CD4-positive, alpha-beta T cell (primary cell): ENCODE data around the gene USP17L21. TPM values are rescaled to one million over a fixed set of nuclear protein-coding genes. Genes with fewer than 3 reads are reported as not detected.
"Not testable (repeated sequence)": the region's sequence is repeated elsewhere in the genome, so short reads cannot be mapped to it uniquely, and the experiment has no call there.

ENCODE experiments used
- ATAC-seq: fragments of 200-7000 bp; cut with Tn5 transposase; one replicate; pipeline ENCODE4 v1.10.0; 2022; ENCODE audit warnings: mild to moderate bottlenecking; ENCODE audit not compliant: poor library complexity
- CTCF ChIA-PET: fragments of 350-600 bp; sonication (Branson Sonifier 250); formaldehyde crosslinking; loops from one replicate; lab custom pipeline; 2021; ENCODE audit warnings: antibody characterized with exemption, inconsistent platforms; lab: Charles Lee
- POLR2A ChIA-PET: fragments of 350-600 bp; sonication (Branson Sonifier 250); formaldehyde crosslinking; loops from one replicate; lab custom pipeline; 2021; ENCODE audit warnings: antibody characterized with exemption, inconsistent platforms; lab: Charles Lee
- DNase-seq, 14 experiments: peaks; one replicate each; pipeline ENCODE4 v3.0.0-alpha.2; 2013 to 2020; ENCODE audit warnings: mixed read lengths in 2 of 14
- H3K27ac ChIP-seq, 2 donors: one replicate each; pipeline versions ENCODE4 v1.5.1 to v1.7.0; 2013; ENCODE audit warnings: low read length in 2 of 2, low read depth in 1 of 2, mild to moderate bottlenecking in 1 of 2
- H3K27me3 ChIP-seq, 2 experiments: 1 replicate in 1 of 2; 2 replicates in 1 of 2; pipeline versions ENCODE4 v1.6.1 to v1.7.0; 2013; ENCODE audit warnings: low read length in 2 of 2, control low read depth in 1 of 2, mild to moderate bottlenecking in 1 of 2, moderate library complexity in 1 of 2; ENCODE audit not compliant: insufficient read depth in 2 of 2, control insufficient read depth in 1 of 2
- H3K36me3 ChIP-seq: one replicate; pipeline ENCODE4 v1.6.1; 2013; ENCODE audit warnings: low read length, control low read depth; ENCODE audit not compliant: insufficient read depth
- H3K4me1 ChIP-seq: one replicate; pipeline ENCODE4 v1.6.1; 2013; ENCODE audit warnings: low read length, control low read depth; ENCODE audit not compliant: insufficient read depth
- H3K4me3 ChIP-seq: one replicate; pipeline ENCODE4 v1.5.1; 2013; ENCODE audit warnings: mild to moderate bottlenecking, low read length, moderate library complexity
- H3K9me3 ChIP-seq, 2 experiments: 1 replicate in 1 of 2; 2 replicates in 1 of 2; pipeline versions ENCODE4 v1.6.1 to v1.7.0; 2013; ENCODE audit warnings: low read length in 2 of 2, mild to moderate bottlenecking in 2 of 2, control low read depth in 1 of 2, moderate library complexity in 1 of 2; ENCODE audit not compliant: control insufficient read depth in 1 of 2, insufficient read depth in 1 of 2
- H3K27ac Mint-ChIP-seq: one replicate; pipeline ENCODE4 v1.8.0; 2020; ENCODE audit warnings: mixed read lengths
- H3K27me3 Mint-ChIP-seq: one replicate; pipeline ENCODE4 v1.8.0; 2021; ENCODE audit warnings: mixed read lengths
- H3K36me3 Mint-ChIP-seq: one replicate; pipeline ENCODE4 v1.8.0; 2021; ENCODE audit warnings: low read depth, mixed read lengths
- H3K4me1 Mint-ChIP-seq: one replicate; pipeline ENCODE4 v1.8.0; 2021; ENCODE audit warnings: low read depth, mixed read lengths
- H3K4me3 Mint-ChIP-seq: one replicate; pipeline ENCODE4 v1.8.0; 2020; ENCODE audit warnings: mild to moderate bottlenecking, mixed read lengths
- H3K9me3 Mint-ChIP-seq: one replicate; pipeline ENCODE4 v1.8.0; 2020; ENCODE audit warnings: mixed read lengths
- intact Hi-C, 2 experiments: fragments of 100-400 bp; cut with DNase I in 1 of 2; cut with micrococcal nuclease in 1 of 2; formaldehyde crosslinking; loops; one replicate each; pipeline versions ENCODE4 v1.15.1 to v1.9.0; 2023 to 2025; cut with DNase I, micrococcal nuclease
- total RNA-seq, 174 experiments: library from RNA in 2 of 174; stranded (reverse) in 2 of 174; gene quantifications; one replicate each; pipeline ENCODE4 v1.2.3 and lab custom pipeline; 2021 to 2026

The USP17L21 gene
- total RNA-seq, 2 experiments from 2014 or later = not detected

DNA sequence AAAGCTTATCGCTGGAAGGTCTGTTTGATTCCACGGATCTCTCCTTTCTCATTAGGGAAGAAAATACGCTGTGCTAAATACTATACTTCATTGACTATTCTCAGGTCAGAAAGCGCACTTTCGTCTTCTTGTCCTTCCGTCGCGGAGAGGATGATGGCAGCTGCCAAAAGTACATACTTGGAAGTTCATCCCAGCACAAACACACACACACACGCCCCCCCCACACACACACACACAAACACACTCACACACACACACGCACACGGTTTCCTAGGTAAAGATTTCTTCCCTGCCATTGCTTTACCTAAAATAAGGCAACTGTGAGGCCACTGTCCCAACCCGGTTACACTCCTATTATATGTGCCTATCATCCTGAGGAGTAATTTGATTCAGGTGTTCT lies 24.2 kb upstream of the USP17L21 start:
- H3K36me3 Mint-ChIP-seq, H3K27ac ChIP-seq, H3K9me3 Mint-ChIP-seq, H3K27me3 ChIP-seq, H3K27ac Mint-ChIP-seq, CTCF ChIA-PET, H3K4me1 Mint-ChIP-seq, H3K9me3 ChIP-seq, POLR2A ChIA-PET, H3K4me3 Mint-ChIP-seq, intact Hi-C loops, H3K27me3 Mint-ChIP-seq, H3K4me3 ChIP-seq, H3K36me3 ChIP-seq, H3K4me1 ChIP-seq, ATAC-seq: not testable (repeated sequence)
- peak in 3 of 14 experiments; percentile 1 to 10 (median 6) for DNase-seq

DNA sequence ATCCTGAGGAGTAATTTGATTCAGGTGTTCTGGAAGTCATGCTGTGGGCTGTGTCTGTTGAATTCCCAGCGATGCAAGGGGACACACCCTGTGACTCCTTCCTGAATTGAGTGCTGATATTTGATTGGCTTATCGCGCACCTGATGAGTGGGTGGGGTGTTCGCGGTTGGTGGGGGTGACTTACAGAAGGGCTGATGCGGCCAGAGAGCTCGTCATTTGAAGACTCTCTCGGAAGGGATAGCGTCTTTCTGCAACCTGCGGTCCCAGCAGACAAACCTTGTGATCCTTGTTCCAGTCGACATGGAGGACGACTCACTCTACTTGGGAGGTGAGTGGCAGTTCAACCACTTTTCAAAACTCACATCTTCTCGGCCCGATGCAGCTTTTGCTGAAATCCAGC lies 19.1 kb upstream of the USP17L21 start, which contains the start of gene USP17L17:
TSS of gene USP17L17 (plus strand) at position 301 of the 400 bp plus-strand sequence. CDS start at position 301, 0 bp downstream.
- H3K9me3 Mint-ChIP-seq, H3K9me3 ChIP-seq, H3K36me3 Mint-ChIP-seq, ATAC-seq, H3K27ac ChIP-seq, H3K27me3 ChIP-seq, H3K4me3 Mint-ChIP-seq, CTCF ChIA-PET, DNase-seq, intact Hi-C loops, H3K4me1 ChIP-seq, H3K27ac Mint-ChIP-seq, H3K27me3 Mint-ChIP-seq, H3K4me3 ChIP-seq, H3K4me1 Mint-ChIP-seq, H3K36me3 ChIP-seq, POLR2A ChIA-PET: not testable (repeated sequence)

DNA sequence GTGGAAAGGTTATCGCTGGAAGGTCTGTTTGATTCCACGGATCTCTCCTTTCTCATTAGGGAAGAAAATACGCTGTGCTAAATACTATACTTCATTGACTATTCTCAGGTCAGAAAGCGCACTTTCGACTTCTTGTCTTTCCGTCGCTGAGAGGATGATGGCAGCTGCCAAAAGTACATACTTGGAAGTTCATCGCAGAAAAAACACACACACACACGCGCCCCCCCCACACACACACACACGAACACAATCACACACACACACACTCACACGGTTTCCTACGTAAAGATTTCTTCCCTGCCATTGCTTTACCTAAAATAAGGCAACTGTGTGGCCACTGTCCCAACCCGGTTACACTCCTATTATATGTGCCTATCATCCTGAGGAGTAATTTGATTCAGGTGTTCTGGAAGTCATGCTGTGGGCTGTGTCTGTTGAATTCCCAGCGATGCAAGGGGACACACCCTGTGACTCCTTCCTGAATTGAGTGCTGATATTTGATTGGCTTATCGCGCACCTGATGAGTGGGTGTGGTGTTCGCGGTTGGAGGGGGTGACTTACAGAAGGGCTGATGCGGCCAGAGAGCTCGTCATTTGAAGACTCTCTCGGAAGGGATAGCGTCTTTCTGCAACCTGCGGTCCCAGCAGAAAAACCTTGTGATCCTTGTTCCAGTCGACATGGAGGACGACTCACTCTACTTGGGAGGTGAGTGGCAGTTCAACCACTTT lies 14.6 kb upstream of the USP17L21 start, which contains the start of gene USP17L18:
TSS of gene USP17L18 (plus strand) at position 678 of the 728 bp plus-strand sequence. CDS start at position 678, 0 bp downstream.
- peak in 5 of 14 experiments; percentile 0 to 33 (median 1) for DNase-seq
- H3K4me1 Mint-ChIP-seq, H3K4me3 ChIP-seq, H3K4me3 Mint-ChIP-seq, H3K9me3 Mint-ChIP-seq, H3K36me3 Mint-ChIP-seq, H3K36me3 ChIP-seq, POLR2A ChIA-PET, intact Hi-C loops, CTCF ChIA-PET, H3K27ac Mint-ChIP-seq, H3K4me1 ChIP-seq, H3K27me3 ChIP-seq, H3K27me3 Mint-ChIP-seq, ATAC-seq, H3K9me3 ChIP-seq, H3K27ac ChIP-seq: not testable (repeated sequence)

DNA sequence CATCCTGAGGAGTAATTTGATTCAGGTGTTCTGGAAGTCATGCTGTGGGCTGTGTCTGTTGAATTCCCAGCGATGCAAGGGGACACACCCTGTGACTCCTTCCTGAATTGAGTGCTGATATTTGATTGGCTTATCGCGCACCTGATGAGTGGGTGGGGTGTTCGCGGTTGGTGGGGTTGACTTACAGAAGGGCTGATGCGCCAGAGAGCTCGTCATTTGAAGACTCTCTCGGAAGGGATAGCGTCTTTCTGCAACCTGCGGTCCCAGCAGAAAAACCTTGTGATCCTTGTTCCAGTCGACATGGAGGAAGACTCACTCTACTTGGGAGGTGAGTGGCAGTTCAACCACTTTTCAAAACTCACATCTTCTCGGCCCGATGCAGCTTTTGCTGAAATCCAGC lies 9.6 kb upstream of the USP17L21 start, which contains the start of gene USP17L19:
TSS of gene USP17L19 (plus strand) at position 301 of the 400 bp plus-strand sequence. CDS start at position 301, 0 bp downstream.
- H3K9me3 ChIP-seq, ATAC-seq, H3K27me3 ChIP-seq, DNase-seq, H3K27ac Mint-ChIP-seq, H3K4me3 ChIP-seq, H3K4me3 Mint-ChIP-seq, H3K27ac ChIP-seq, H3K36me3 ChIP-seq, H3K36me3 Mint-ChIP-seq, POLR2A ChIA-PET, H3K4me1 ChIP-seq, CTCF ChIA-PET, H3K27me3 Mint-ChIP-seq, H3K9me3 Mint-ChIP-seq, H3K4me1 Mint-ChIP-seq, intact Hi-C loops: not testable (repeated sequence)

DNA sequence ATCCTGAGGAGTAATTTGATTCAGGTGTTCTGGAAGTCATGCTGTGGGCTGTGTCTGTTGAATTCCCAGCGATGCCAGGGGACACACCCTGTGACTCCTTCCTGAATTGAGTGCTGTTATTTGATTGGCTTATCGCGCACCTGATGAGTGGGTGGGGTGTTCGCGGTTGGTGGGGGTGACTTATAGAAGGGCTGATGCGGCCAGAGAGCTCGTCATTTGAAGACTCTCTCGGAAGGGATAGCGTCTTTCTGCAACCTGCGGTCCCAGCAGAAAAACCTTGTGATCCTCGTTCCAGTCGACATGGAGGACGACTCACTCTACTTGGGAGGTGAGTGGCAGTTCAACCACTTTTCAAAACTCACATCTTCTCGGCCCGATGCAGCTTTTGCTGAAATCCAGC lies 4.8 kb upstream of the USP17L21 start, which contains the start of gene USP17L20:
TSS of gene USP17L20 (plus strand) at position 301 of the 400 bp plus-strand sequence. CDS start at position 301, 0 bp downstream.
- DNase-seq, H3K4me3 ChIP-seq, H3K4me1 ChIP-seq, H3K36me3 ChIP-seq, H3K4me3 Mint-ChIP-seq, H3K27me3 ChIP-seq, ATAC-seq, POLR2A ChIA-PET, H3K4me1 Mint-ChIP-seq, H3K27me3 Mint-ChIP-seq, intact Hi-C loops, H3K9me3 Mint-ChIP-seq, H3K27ac ChIP-seq, CTCF ChIA-PET, H3K36me3 Mint-ChIP-seq, H3K27ac Mint-ChIP-seq, H3K9me3 ChIP-seq: not testable (repeated sequence)

DNA sequence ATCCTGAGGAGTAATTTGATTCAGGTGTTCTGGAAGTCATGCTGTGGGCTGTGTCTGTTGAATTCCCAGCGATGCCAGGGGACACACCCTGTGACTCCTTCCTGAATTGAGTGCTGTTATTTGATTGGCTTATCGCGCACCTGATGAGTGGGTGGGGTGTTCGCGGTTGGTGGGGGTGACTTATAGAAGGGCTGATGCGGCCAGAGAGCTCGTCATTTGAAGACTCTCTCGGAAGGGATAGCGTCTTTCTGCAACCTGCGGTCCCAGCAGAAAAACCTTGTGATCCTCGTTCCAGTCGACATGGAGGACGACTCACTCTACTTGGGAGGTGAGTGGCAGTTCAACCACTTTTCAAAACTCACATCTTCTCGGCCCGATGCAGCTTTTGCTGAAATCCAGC lies 4.6 kb downstream of the USP17L21 start, which contains the start of gene USP17L22:
TSS of gene USP17L22 (plus strand) at position 301 of the 400 bp plus-strand sequence. CDS start at position 301, 0 bp downstream.
- H3K4me3 ChIP-seq, DNase-seq, H3K27me3 Mint-ChIP-seq, intact Hi-C loops, H3K4me1 Mint-ChIP-seq, H3K27me3 ChIP-seq, H3K4me3 Mint-ChIP-seq, H3K36me3 ChIP-seq, ATAC-seq, H3K27ac Mint-ChIP-seq, H3K9me3 ChIP-seq, H3K9me3 Mint-ChIP-seq, H3K36me3 Mint-ChIP-seq, POLR2A ChIA-PET, CTCF ChIA-PET, H3K27ac ChIP-seq, H3K4me1 ChIP-seq: not testable (repeated sequence)

DNA sequence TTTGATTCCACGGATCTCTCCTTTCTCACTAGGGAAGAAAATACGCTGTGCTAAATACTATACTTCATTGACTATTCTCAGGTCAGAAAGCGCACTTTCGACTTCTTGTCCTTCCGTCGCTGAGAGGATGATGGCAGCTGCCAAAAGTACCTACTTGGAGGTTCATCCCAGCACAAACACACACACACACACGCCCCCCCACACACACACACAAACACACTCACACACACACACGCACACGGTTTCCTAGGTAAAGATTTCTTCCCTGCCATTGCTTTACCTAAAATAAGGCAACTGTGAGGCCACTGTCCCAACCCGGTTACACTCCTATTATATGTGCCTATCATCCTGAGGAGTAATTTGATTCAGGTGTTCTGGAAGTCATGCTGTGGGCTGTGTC lies 9.0 kb downstream of the USP17L21 start:
- H3K4me3 Mint-ChIP-seq, intact Hi-C loops, CTCF ChIA-PET, H3K27me3 Mint-ChIP-seq, POLR2A ChIA-PET, H3K9me3 ChIP-seq, H3K27ac Mint-ChIP-seq, ATAC-seq, H3K27ac ChIP-seq, H3K36me3 ChIP-seq, H3K27me3 ChIP-seq, H3K4me1 ChIP-seq, H3K4me3 ChIP-seq, H3K36me3 Mint-ChIP-seq, H3K9me3 Mint-ChIP-seq, H3K4me1 Mint-ChIP-seq: not testable (repeated sequence)
- peak in 4 of 14 experiments; percentile 0 to 51 (median 14) for DNase-seq
